SK-N-SH (cell line): ENCODE measurements around the gene ARHGAP31. TPM values are rescaled to one million over a fixed set of nuclear protein-coding genes. Genes with fewer than 3 reads are reported as not detected.
A peak's percentile ranks its signal among the peaks of the same experiment; 100 is the strongest.

ENCODE experiments used
- CTCF ChIA-PET: fragments of 300-600, 350-600 bp; formaldehyde crosslinking; extraction: SDS; loops from one replicate; lab custom pipeline; 2021; lab: Yijun Ruan, JAX
- POLR2A ChIA-PET: fragments of 350-600 bp; sonication (Branson Sonifier 250); formaldehyde crosslinking; extraction: SDS; loops from one replicate; lab custom pipeline; 2020; ENCODE audit warnings: antibody characterized with exemption, inconsistent platforms; lab: Yijun Ruan, JAX
- DNase-seq: peaks from one replicate; pipeline ENCODE4 v3.0.0; 2012
- H2AFZ ChIP-seq: fragments of 200-600 bp; sonication (generic); 2 replicates; pipeline ENCODE4 v1.8.1; 2016; ENCODE audit warnings: antibody characterized with exemption, mild to moderate bottlenecking, low read depth
- H3F3A ChIP-seq: fragments of 200-600 bp; sonication (generic); replicated peaks from 2 replicates; pipeline ENCODE3; 2016; ENCODE audit warnings: antibody characterized with exemption, mild to moderate bottlenecking; ENCODE audit not compliant: insufficient read depth
- H3K27ac ChIP-seq, 2 experiments: fragments of 200-500 bp in 1 of 2; fragments of 200-600 bp in 1 of 2; sonication (Bioruptor generic) in 1 of 2; sonication (generic), shearing (Covaris generic) in 1 of 2; 2 replicates each; pipeline versions ENCODE4 v1.5.1 to v1.6.1; 2014 to 2016; ENCODE audit warnings: low read depth in 2 of 2, inconsistent platforms in 1 of 2, low read length in 1 of 2, mild to moderate bottlenecking in 1 of 2, mixed read lengths in 1 of 2
- H3K27me3 ChIP-seq: fragments of 200-600 bp; sonication (generic), shearing (Covaris generic); 2 replicates; pipeline ENCODE4 v1.6.1; 2016; ENCODE audit warnings: mixed run types; ENCODE audit not compliant: insufficient read depth
- H3K36me3 ChIP-seq, 2 experiments: fragments of 200-500 bp in 1 of 2; fragments of 200-600 bp in 1 of 2; sonication (Bioruptor generic) in 1 of 2; sonication (generic) in 1 of 2; replicated peaks in 1 of 2; 2 replicates each; pipeline versions ENCODE3 to v1.5.1; 2014 to 2016; ENCODE audit warnings: low read length in 1 of 2, mild to moderate bottlenecking in 1 of 2; ENCODE audit not compliant: insufficient read depth in 2 of 2, control insufficient read depth in 1 of 2
- H3K4me1 ChIP-seq, 2 experiments: fragments of 200-500 bp in 1 of 2; fragments of 200-600 bp in 1 of 2; sonication (Bioruptor generic) in 1 of 2; sonication (generic), shearing (Covaris generic) in 1 of 2; 2 replicates each; pipeline versions ENCODE4 v1.5.1 to v1.6.1; 2014 to 2016; ENCODE audit warnings: low read depth in 1 of 2, low read length in 1 of 2, mixed run types in 1 of 2; ENCODE audit not compliant: insufficient read depth in 2 of 2, control insufficient read depth in 1 of 2
- H3K4me2 ChIP-seq: fragments of 200-600 bp; sonication (generic), shearing (Covaris generic); 2 replicates; pipeline ENCODE4 v1.6.1; 2017; ENCODE audit warnings: mixed run types
- H3K4me3 ChIP-seq, 2 experiments: fragments of 200-500 bp in 1 of 2; fragments of 200-600 bp in 1 of 2; sonication (Bioruptor generic) in 1 of 2; sonication (generic), shearing (Covaris generic) in 1 of 2; 2 replicates each; pipeline versions ENCODE4 v1.5.1 to v1.8.1; 2014 to 2016; ENCODE audit warnings: low read depth in 2 of 2, inconsistent platforms in 1 of 2, low read length in 1 of 2, mild to moderate bottlenecking in 1 of 2, mixed read lengths in 1 of 2, moderate library complexity in 1 of 2
- H3K79me2 ChIP-seq: fragments of 200-600 bp; sonication (generic); 2 replicates; pipeline ENCODE4 v1.8.1; 2017; ENCODE audit warnings: mild to moderate bottlenecking; ENCODE audit not compliant: insufficient read depth
- H3K9ac ChIP-seq: fragments of 200-600 bp; sonication (generic); 2 replicates; pipeline ENCODE4 v1.6.1; 2017; ENCODE audit warnings: mixed run types
- H3K9me2 ChIP-seq: fragments of 200-600 bp; sonication (generic); 2 replicates; pipeline ENCODE4 v1.6.1; 2017; ENCODE audit warnings: mixed run types
- H3K9me3 ChIP-seq: fragments of 200-600 bp; sonication (generic); 2 replicates; pipeline ENCODE4 v1.6.1; 2017; ENCODE audit warnings: mixed run types, mild to moderate bottlenecking, moderate library complexity
- H4K20me1 ChIP-seq: fragments of 200-600 bp; sonication (generic); 2 replicates; pipeline ENCODE4 v1.6.1; 2017; ENCODE audit warnings: mild to moderate bottlenecking, mixed run types; ENCODE audit not compliant: insufficient read depth
- ELF1 ChIP-seq: IDR thresholded peaks from 2 replicates; pipeline ENCODE4 v1.4.0; 2012
- EP300 ChIP-seq, 2 experiments: IDR thresholded peaks; 2 replicates each; pipeline versions ENCODE4 v1.4.0 to v1.6.1; 2012; ENCODE audit warnings: borderline replicate concordance in 1 of 2, low read depth in 1 of 2, low read length in 1 of 2
- FOSL2 ChIP-seq: IDR thresholded peaks from 2 replicates; pipeline ENCODE4 v1.4.0; 2012; ENCODE audit warnings: low read depth, mild to moderate bottlenecking, moderate library complexity, borderline replicate concordance
- JUND ChIP-seq: IDR thresholded peaks from 2 replicates; pipeline ENCODE4 v1.4.0; 2012
- MAX ChIP-seq: IDR thresholded peaks from 2 replicates; pipeline ENCODE4 v1.4.0; 2012; ENCODE audit warnings: low read depth
- MEF2A ChIP-seq: IDR thresholded peaks from 2 replicates; pipeline ENCODE4 v1.4.0; 2012; ENCODE audit warnings: low read depth, borderline replicate concordance
- MXI1 ChIP-seq: IDR thresholded peaks from 2 replicates; pipeline ENCODE4 v1.6.1; 2012; ENCODE audit warnings: mild to moderate bottlenecking, low read depth, low read length, improper control_type of control experiment
- NRF1 ChIP-seq: IDR thresholded peaks from 2 replicates; pipeline ENCODE4 v1.6.1; 2012; ENCODE audit warnings: low read depth, mild to moderate bottlenecking, low read length
- POLR2AphosphoS5 ChIP-seq: IDR thresholded peaks from 2 replicates; pipeline ENCODE4 v1.6.1; 2012; ENCODE audit warnings: low read depth, low read length
- RAD21 ChIP-seq: IDR thresholded peaks from 2 replicates; pipeline ENCODE4 v1.6.1; 2012; ENCODE audit warnings: mild to moderate bottlenecking, low read length
- REST ChIP-seq: IDR thresholded peaks from 2 replicates; pipeline ENCODE4 v1.6.1; 2012; ENCODE audit warnings: mild to moderate bottlenecking, low read depth, low read length, moderate library complexity
- SMC3 ChIP-seq: IDR thresholded peaks from 2 replicates; pipeline ENCODE4 v1.6.1; 2012; ENCODE audit warnings: low read depth, low read length, improper control_type of control experiment
- TAF1 ChIP-seq: IDR thresholded peaks from 2 replicates; pipeline ENCODE4 v1.6.1; 2012; ENCODE audit warnings: low read depth, mild to moderate bottlenecking, low read length, moderate library complexity, borderline replicate concordance
- TCF12 ChIP-seq: IDR thresholded peaks from 2 replicates; pipeline ENCODE4 v1.4.0; 2012
- YY1 ChIP-seq: IDR thresholded peaks from 2 replicates; pipeline ENCODE4 v1.4.0; 2012; ENCODE audit warnings: low read depth, mild to moderate bottlenecking
- WGBS: methylation state at CpG from one replicate; pipeline ENCODE4 v1.1.6; 2017; ENCODE audit warnings: low lambda C conversion rate; 5-methylcytosine and 5-hydroxymethylcytosine counted together
- polyA plus RNA-seq, 3 experiments: library from polyadenylated mRNA; depleted of rRNA; stranded (reverse); fragments of >200 nt; gene quantifications; 2 replicates each; pipeline ENCODE4 v1.2.3, GENCODE V29; 2012
- TF ChIP-seq, protein P1 (sequence below): IDR thresholded peaks from 2 replicates; pipeline ENCODE4 v1.4.0; 2012; ENCODE audit warnings: low read depth, borderline replicate concordance
- TF ChIP-seq, protein P2 (sequence below): IDR thresholded peaks from 2 replicates; pipeline ENCODE4; 2012
- TF ChIP-seq, protein P3 (sequence below): fragments of 150-350 bp; IDR thresholded peaks from 2 replicates; pipeline ENCODE4 v1.6.1; 2016; ENCODE audit warnings: mild to moderate bottlenecking, low read depth, low read length

Gene ARHGAP31
- polyA plus RNA-seq, 1 of the 3 experiments (the other 2 are of a cell fraction) = 4.4 TPM

GRCh38 chr3:119302697-119303551 lies 8.7 kb downstream of the ARHGAP31 start:
- ChIA-PET CTCF (no interaction called here), POLR2A (interaction anchor here (2.2 kb wide), 1 partner anchor 8 kb away, joined by 8 read pairs; the partner anchor contains the start of gene ARHGAP31)
- Histone ChIP-seq H3F3A (peaks cover 6% of the 10 kb centered on the region), H2AFZ (no peak overlapping the region), H4K20me1 (no peaks in the 10 kb centered on the region), H3K36me3 (peaks cover 17 to 33% of the 10 kb centered on the region in 2 experiments), H3K9me2 (no peaks in the 10 kb centered on the region), H3K9me3 (no peaks in the 10 kb centered on the region), H3K79me2 (peaks cover 97% of the 10 kb centered on the region), H3K4me2 (0 out of 2 replicates have a peak overlapping the region, but pooled peaks have one; percentile 56), H3K4me3 (no peak overlapping the region), H3K27ac (peak overlapping the region; percentile 51 to 65; a peak in 3 of 4 replicates), H3K4me1 (peaks cover 16 to 37% of the 10 kb centered on the region in 2 experiments; a peak in 2 of 4 replicates), H3K27me3 (no peaks in the 10 kb centered on the region), H3K9ac (no peak overlapping the region)
- 88% methylated on average over 7 of the region's 7 CpGs for WGBS
- TF ChIP-seq JUND = no peak
- TF ChIP-seq TAF1 = no peak
- no peak for TF ChIP-seq MXI1
- no peak for TF ChIP-seq FOSL2
- TF ChIP-seq MAX = no peak
- TF ChIP-seq POLR2AphosphoS5 = no peak
- TF ChIP-seq MEF2A = no peak
- TF ChIP-seq NRF1 = no peak
- no peak for TF ChIP-seq ELF1
- TF ChIP-seq TCF12 = no peak
- no peak for TF ChIP-seq EP300 (IDR thresholded peaks at IDR 0.05; ENCODE audit: borderline replicate concordance in 1 of 2, low read depth in 1 of 2, low read length in 1 of 2)
- TF ChIP-seq YY1 = no peak
- TF ChIP-seq, protein P1, sequence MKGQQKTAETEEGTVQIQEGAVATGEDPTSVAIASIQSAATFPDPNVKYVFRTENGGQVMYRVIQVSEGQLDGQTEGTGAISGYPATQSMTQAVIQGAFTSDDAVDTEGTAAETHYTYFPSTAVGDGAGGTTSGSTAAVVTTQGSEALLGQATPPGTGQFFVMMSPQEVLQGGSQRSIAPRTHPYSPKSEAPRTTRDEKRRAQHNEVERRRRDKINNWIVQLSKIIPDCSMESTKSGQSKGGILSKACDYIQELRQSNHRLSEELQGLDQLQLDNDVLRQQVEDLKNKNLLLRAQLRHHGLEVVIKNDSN = no peak
- no peak for DNase-seq

- no peak overlapping the region for H2AFZ ChIP-seq
- peak overlapping the region; percentile 3 to 65 for H3K27ac ChIP-seq
- no peaks in the 10 kb centered on the region for H3K9me3 ChIP-seq
- H3K4me3 ChIP-seq = no peak overlapping the region
- H4K20me1 ChIP-seq = no peaks in the 10 kb centered on the region
- ChIA-PET CTCF (interaction anchor here (1.2 to 2.1 kb wide), 2 partner anchors 9 to 61 kb away, joined by 4 read pairs; no protein-coding TSS in a partner anchor), POLR2A (interaction anchor here (2.2 kb wide), 1 partner anchor 10 kb away, joined by 8 read pairs; the partner anchor contains the start of gene ARHGAP31)
- peaks cover 9 to 27% of the 10 kb centered on the region in 2 experiments for H3K36me3 ChIP-seq
- WGBS = 50% methylated on average over 1 of the region's 1 CpG
- H3K9ac ChIP-seq = no peak overlapping the region; the same call in 1 of the 2 replicates
- no peaks in the 10 kb centered on the region for H3K9me2 ChIP-seq
- DNase-seq = no peak
- H3K79me2 ChIP-seq = peaks cover 97% of the 10 kb centered on the region
- H3K27me3 ChIP-seq = no peaks in the 10 kb centered on the region
- H3K4me2 ChIP-seq = peak overlapping the region; percentile 56; the same call in 1 of the 2 replicates
- peaks cover 19% of the 10 kb centered on the region for H3F3A ChIP-seq
- peaks cover 18 to 28% of the 10 kb centered on the region in 2 experiments; a peak in 3 of 4 replicates for H3K4me1 ChIP-seq
- TF ChIP-seq TAF1 = no peak
- TF ChIP-seq REST = no peak
- no peak for TF ChIP-seq NRF1
- TF ChIP-seq RAD21 = no peak
- TF ChIP-seq SMC3 = no peak
- no peak for TF ChIP-seq MEF2A
- TF ChIP-seq, protein P2, sequence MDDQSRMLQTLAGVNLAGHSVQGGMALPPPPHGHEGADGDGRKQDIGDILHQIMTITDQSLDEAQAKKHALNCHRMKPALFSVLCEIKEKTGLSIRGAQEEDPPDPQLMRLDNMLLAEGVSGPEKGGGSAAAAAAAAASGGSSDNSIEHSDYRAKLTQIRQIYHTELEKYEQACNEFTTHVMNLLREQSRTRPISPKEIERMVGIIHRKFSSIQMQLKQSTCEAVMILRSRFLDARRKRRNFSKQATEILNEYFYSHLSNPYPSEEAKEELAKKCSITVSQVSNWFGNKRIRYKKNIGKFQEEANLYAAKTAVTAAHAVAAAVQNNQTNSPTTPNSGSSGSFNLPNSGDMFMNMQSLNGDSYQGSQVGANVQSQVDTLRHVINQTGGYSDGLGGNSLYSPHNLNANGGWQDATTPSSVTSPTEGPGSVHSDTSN = peak; percentile 39
- TF ChIP-seq, protein P3, sequence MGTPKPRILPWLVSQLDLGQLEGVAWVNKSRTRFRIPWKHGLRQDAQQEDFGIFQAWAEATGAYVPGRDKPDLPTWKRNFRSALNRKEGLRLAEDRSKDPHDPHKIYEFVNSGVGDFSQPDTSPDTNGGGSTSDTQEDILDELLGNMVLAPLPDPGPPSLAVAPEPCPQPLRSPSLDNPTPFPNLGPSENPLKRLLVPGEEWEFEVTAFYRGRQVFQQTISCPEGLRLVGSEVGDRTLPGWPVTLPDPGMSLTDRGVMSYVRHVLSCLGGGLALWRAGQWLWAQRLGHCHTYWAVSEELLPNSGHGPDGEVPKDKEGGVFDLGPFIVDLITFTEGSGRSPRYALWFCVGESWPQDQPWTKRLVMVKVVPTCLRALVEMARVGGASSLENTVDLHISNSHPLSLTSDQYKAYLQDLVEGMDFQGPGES = no peak
Measured at GRCh38 chr3:119304201-119304713, 10.1 kb downstream of the ARHGAP31 start.
